IMR-90 (cell line): ENCODE measurements around the gene RELCH. TPM values are rescaled to one million over a fixed set of nuclear protein-coding genes. Genes with fewer than 3 reads are reported as not detected.

Experiments used
- ATAC-seq: fragments of 200-7000 bp; cut with Tn5 transposase; 2 replicates; pipeline ENCODE4 v1.9.1; 2020; ENCODE audit warnings: low read depth, mild to moderate bottlenecking, moderate library complexity
- BruUV-seq: library from RNA; stranded (reverse); fragments of 400-500 nt; replicated peaks from 2 replicates; lab custom pipeline; 2021; lab: Mats Ljungman, UMichigan
- CTCF ChIA-PET: fragments of 300-600 bp; formaldehyde crosslinking; extraction: SDS; loops from one replicate; lab custom pipeline; 2021; ENCODE audit warnings: antibody characterized with exemption; lab: Yijun Ruan, JAX
- POLR2A ChIA-PET: fragments of 300-600 bp; sonication (Branson Sonifier 250); formaldehyde crosslinking; loops from one replicate; lab custom pipeline; 2022; ENCODE audit warnings: antibody characterized with exemption; ENCODE audit not compliant: unreplicated experiment; lab: Charles Lee
- DNase-seq: peaks from one replicate; pipeline ENCODE4 v3.0.0; 2013
- H2AFZ ChIP-seq: replicated peaks from 2 replicates; pipeline ENCODE3; 2013; ENCODE audit warnings: low read length, mild to moderate bottlenecking; ENCODE audit not compliant: poor library complexity
- H2AK5ac ChIP-seq: 2 replicates; pipeline ENCODE4 v1.6.1; 2013; ENCODE audit warnings: low read depth, low read length, inconsistent platforms
- H2AK9ac ChIP-seq: replicated peaks from 2 replicates; pipeline ENCODE3; 2013; ENCODE audit warnings: mild to moderate bottlenecking, low read depth, low read length, moderate library complexity; ENCODE audit not compliant: poor library complexity
- H2BK120ac ChIP-seq: 2 replicates; pipeline ENCODE4 v1.6.1; 2013; ENCODE audit warnings: low read depth, low read length, inconsistent platforms
- H2BK15ac ChIP-seq: 3 replicates; pipeline ENCODE4 v1.6.1; 2013; ENCODE audit warnings: low read depth, low read length, inconsistent platforms
- H2BK20ac ChIP-seq: 2 replicates; pipeline ENCODE4 v1.6.1; 2013; ENCODE audit warnings: low read depth, mild to moderate bottlenecking, inconsistent platforms, low read length, moderate library complexity
- H2BK5ac ChIP-seq: 2 replicates; pipeline ENCODE4 v1.6.1; 2013; ENCODE audit warnings: mild to moderate bottlenecking, low read depth, low read length, inconsistent platforms; ENCODE audit not compliant: poor library complexity, severe bottlenecking
- H3K14ac ChIP-seq: replicated peaks from 2 replicates; pipeline ENCODE4 v1.6.1; 2013; ENCODE audit warnings: low read depth, low read length, inconsistent platforms
- H3K18ac ChIP-seq: 2 replicates; pipeline ENCODE4 v1.6.1; 2013; ENCODE audit warnings: low read depth, low read length, control low read depth
- H3K23ac ChIP-seq: 2 replicates; pipeline ENCODE4 v1.6.1; 2013; ENCODE audit warnings: low read depth, low read length, inconsistent platforms
- H3K27ac ChIP-seq: 2 replicates; pipeline ENCODE4 v1.5.1; 2013; ENCODE audit warnings: mild to moderate bottlenecking, control low read depth, low read length; ENCODE audit not compliant: insufficient read depth
- H3K27me3 ChIP-seq: 2 replicates; pipeline ENCODE4 v1.6.1; 2013; ENCODE audit warnings: low read length; ENCODE audit not compliant: control insufficient read depth, insufficient read depth
- H3K36me3 ChIP-seq: 2 replicates; pipeline ENCODE4 v1.6.1; 2013; ENCODE audit warnings: low read length, mixed read lengths; ENCODE audit not compliant: control insufficient read depth, insufficient read depth
- H3K4ac ChIP-seq: 2 replicates; pipeline ENCODE4 v1.6.1; 2013; ENCODE audit warnings: low read depth, low read length, inconsistent platforms
- H3K4me1 ChIP-seq: 2 replicates; pipeline ENCODE4 v1.6.1; 2013; ENCODE audit warnings: low read length, mixed read lengths; ENCODE audit not compliant: control insufficient read depth, insufficient read depth
- H3K4me2 ChIP-seq: 2 replicates; pipeline ENCODE4 v1.6.1; 2013; ENCODE audit warnings: low read depth, mild to moderate bottlenecking, control low read depth, low read length, moderate library complexity
- H3K4me3 ChIP-seq: 2 replicates; pipeline ENCODE4 v1.5.1; 2013; ENCODE audit warnings: low read depth, mild to moderate bottlenecking, control low read depth, low read length, moderate library complexity; ENCODE audit not compliant: insufficient read depth
- H3K56ac ChIP-seq: 2 replicates; pipeline ENCODE4 v1.6.1; 2013; ENCODE audit warnings: low read length, inconsistent platforms; ENCODE audit not compliant: insufficient read depth; ENCODE audit errors: extremely low read depth
- H3K79me1 ChIP-seq, 2 experiments: 2 replicates each; pipeline ENCODE4 v1.6.1; 2013; ENCODE audit warnings: low read length in 2 of 2, inconsistent platforms in 1 of 2, low read depth in 1 of 2
- H3K9ac ChIP-seq: 2 replicates; pipeline ENCODE4 v1.6.1; 2013; ENCODE audit warnings: low read depth, low read length, control low read depth
- H3K9me1 ChIP-seq: 2 replicates; pipeline ENCODE4 v1.6.1; 2013; ENCODE audit warnings: low read length, inconsistent platforms; ENCODE audit not compliant: insufficient read depth
- H3K9me3 ChIP-seq: 2 replicates; pipeline ENCODE4 v1.6.1; 2013; ENCODE audit warnings: low read length; ENCODE audit not compliant: control insufficient read depth, insufficient read depth
- H4K20me1 ChIP-seq: 2 replicates; pipeline ENCODE4 v1.6.1; 2013; ENCODE audit warnings: low read length, inconsistent platforms; ENCODE audit not compliant: insufficient read depth
- H4K5ac ChIP-seq: 2 replicates; pipeline ENCODE4 v1.6.1; 2013; ENCODE audit warnings: mild to moderate bottlenecking, low read depth, low read length, control low read depth
- H4K8ac ChIP-seq, 2 experiments: 2 replicates each; pipeline ENCODE4 v1.6.1; 2013; ENCODE audit warnings: low read depth in 2 of 2, low read length in 2 of 2, control low read depth in 1 of 2, inconsistent platforms in 1 of 2
- H4K91ac ChIP-seq: 2 replicates; pipeline ENCODE4 v1.6.1; 2013; ENCODE audit warnings: low read depth, low read length, inconsistent platforms; ENCODE audit not compliant: insufficient read depth
- ELK1 ChIP-seq: fragments of 150-350 bp; IDR thresholded peaks from 2 replicates; pipeline ENCODE4 v1.6.1; 2016; ENCODE audit warnings: low read depth, mild to moderate bottlenecking, low read length, moderate library complexity, borderline replicate concordance
- MAZ ChIP-seq: IDR thresholded peaks from 2 replicates; pipeline ENCODE4 v1.6.1; 2012; ENCODE audit warnings: low read depth, mild to moderate bottlenecking, low read length, improper control_type of control experiment, moderate library complexity, borderline replicate concordance
- RFX5 ChIP-seq: IDR thresholded peaks from 2 replicates; pipeline ENCODE4 v1.8.0; 2012; ENCODE audit warnings: low read depth, mild to moderate bottlenecking, low read length, moderate library complexity
- WGBS, 2 experiments: methylation state at CpG; one replicate each; pipeline versions ENCODE4 v1.1.5 to v1.1.7; 2013; ENCODE audit warnings: missing lambda C conversion rate in 2 of 2; ENCODE audit not compliant: insufficient read length in 1 of 2; ENCODE audit errors: extremely low coverage in 2 of 2; 5-methylcytosine and 5-hydroxymethylcytosine counted together
- dilution Hi-C: fragments of 300-500 bp; cut with HindIII; formaldehyde crosslinking; loops from one replicate; pipeline ENCODE4 v1.14.3; 2018; ENCODE audit warnings: low sequenced_read_pairs; ENCODE audit not compliant: unreplicated experiment
- in situ Hi-C: fragments of 300-500 bp; cut with MboI; formaldehyde crosslinking; loops from 3 replicates; pipeline ENCODE4 v1.14.3; 2019; ENCODE audit warnings: low sequenced_read_pairs, inconsistent platforms, mixed read lengths
- intact Hi-C: fragments of 100-400 bp; cut with micrococcal nuclease; formaldehyde crosslinking; loops from 2 replicates; pipeline ENCODE4 v1.10.0; 2022
- polyA plus RNA-seq, 3 experiments: library from polyadenylated mRNA; depleted of rRNA; stranded (reverse); fragments of >200 nt; gene quantifications; 2 replicates each; pipeline ENCODE4 v1.2.3, GENCODE V29; 2012; ENCODE audit warnings: low replicate concordance in 1 of 3
- total RNA-seq: library from RNA; depleted of rRNA; stranded (reverse); fragments of >200 nt; gene quantifications from 2 replicates; pipeline ENCODE4 v1.2.3, GENCODE V29; 2012

RELCH gene
- total and polyA plus RNA-seq, 2 of the 4 experiments (the other 2 are of a cell fraction): 14.4 to 52.5 TPM

- no peaks in the 10 kb centered on the region for H3K9me3 ChIP-seq
- peaks cover 44% of the 10 kb centered on the region for H3K27me3 ChIP-seq
- no peak overlapping the region for H2BK120ac ChIP-seq
- no peaks in the 10 kb centered on the region for H3K79me1 ChIP-seq
- ChIA-PET CTCF (no interaction called here), POLR2A (no interaction called here)
- H3K9ac ChIP-seq: no peak overlapping the region
- no peak overlapping the region for H4K91ac ChIP-seq
- ATAC-seq (no peak), DNase-seq (no peak)
- no peak overlapping the region for H2BK5ac ChIP-seq
- WGBS, 2 experiments: no CpG with 5 or more reads among the region's 3 CpGs
- intact Hi-C loops (no loop called here), in situ Hi-C loops (no loop called here), dilution Hi-C loops (no loop called here)
- H3K18ac ChIP-seq: no peak overlapping the region
- H3K36me3 ChIP-seq: no peaks in the 10 kb centered on the region
- no peak overlapping the region for H3K14ac ChIP-seq
- H2BK15ac ChIP-seq: no peak overlapping the region
- no peak overlapping the region for H2AK5ac ChIP-seq
- TF ChIP-seq RFX5 (no peak), ELK1 (no peak), MAZ (no peak)
- no peak overlapping the region for H2BK20ac ChIP-seq
- H3K4ac ChIP-seq: no peak overlapping the region
- H4K8ac ChIP-seq: no peak overlapping the region
- no TSS peak for BruUV-seq
- no peak overlapping the region for H3K4me2 ChIP-seq
- H3K27ac ChIP-seq: no peak overlapping the region
- H3K56ac ChIP-seq: no peak overlapping the region
- H3K4me1 ChIP-seq: peaks cover 10% of the 10 kb centered on the region
- no peak overlapping the region for H3K4me3 ChIP-seq
- H4K5ac ChIP-seq: no peak overlapping the region
- no peak overlapping the region for H2AK9ac ChIP-seq
- H3K9me1 ChIP-seq: no peaks in the 10 kb centered on the region
- no peak overlapping the region for H3K23ac ChIP-seq
- H4K20me1 ChIP-seq: peaks cover 4% of the 10 kb centered on the region
- H2AFZ ChIP-seq: no peak overlapping the region
These were observed 145.4 kb downstream of the RELCH start for GRCh38 chr18:62332431-62332830.
